CD14-positive monocyte (primary cell): ENCODE results near the gene P2RY12. TPM values are rescaled to one million over a fixed set of nuclear protein-coding genes. Genes with fewer than 3 reads are reported as not detected.

ENCODE experiments used
- DNase-seq, 3 donors: peaks; one replicate each; pipeline ENCODE4 v3.0.0-alpha.2; 2011 to 2022
- H2AFZ ChIP-seq: 2 replicates; pipeline ENCODE4 v1.6.0; 2012; ENCODE audit warnings: mild to moderate bottlenecking, low read depth, low read length, inconsistent platforms; ENCODE audit not compliant: insufficient read depth, poor library complexity, severe bottlenecking
- H3K27ac ChIP-seq, 2 donors: 1 replicate in 1 of 2; 2 replicates in 1 of 2; pipeline ENCODE4 v1.5.1; 2012 to 2013; ENCODE audit warnings: low read length in 2 of 2, control low read depth in 1 of 2, inconsistent platforms in 1 of 2, low read depth in 1 of 2, mild to moderate bottlenecking in 1 of 2
- H3K27me3 ChIP-seq, 2 donors: one replicate each; pipeline versions ENCODE4 v1.6.0 to v1.6.1; 2011 to 2013; ENCODE audit warnings: low read length in 2 of 2; ENCODE audit not compliant: control insufficient read depth in 2 of 2, insufficient read depth in 2 of 2
- H3K36me3 ChIP-seq, 2 donors: replicated peaks in 1 of 2; 1 replicate in 1 of 2; 2 replicates in 1 of 2; pipeline versions ENCODE4 v1.5.1 to v1.6.1; 2012 to 2013; ENCODE audit warnings: low read length in 2 of 2, control low read depth in 1 of 2, inconsistent platforms in 1 of 2, mild to moderate bottlenecking in 1 of 2; ENCODE audit not compliant: insufficient read depth in 2 of 2, control insufficient read depth in 1 of 2
- H3K4me1 ChIP-seq, 2 donors: 1 replicate in 1 of 2; 2 replicates in 1 of 2; pipeline versions ENCODE4 v1.5.1 to v1.6.1; 2012 to 2013; ENCODE audit warnings: low read length in 2 of 2, control low read depth in 1 of 2, inconsistent platforms in 1 of 2, mild to moderate bottlenecking in 1 of 2, moderate library complexity in 1 of 2; ENCODE audit not compliant: insufficient read depth in 2 of 2, control insufficient read depth in 1 of 2
- H3K4me2 ChIP-seq: replicated peaks from 2 replicates; pipeline ENCODE3; 2012; ENCODE audit warnings: low read length, moderate library complexity, mild to moderate bottlenecking; ENCODE audit not compliant: poor library complexity, severe bottlenecking; ENCODE audit errors: extremely low read depth
- H3K4me3 ChIP-seq, 3 experiments: fragments of 200-600 bp in 1 of 3; sonication (generic) in 1 of 3; replicated peaks in 1 of 3; 1 replicate in 2 of 3; 2 replicates in 1 of 3; pipeline ENCODE4 v1.5.1; 2011 to 2013; ENCODE audit warnings: low read length in 3 of 3, mild to moderate bottlenecking in 3 of 3, control low read depth in 2 of 3, low read depth in 2 of 3, inconsistent platforms in 1 of 3, moderate library complexity in 1 of 3
- H3K79me2 ChIP-seq: 2 replicates; pipeline ENCODE4 v1.6.0; 2012; ENCODE audit warnings: mild to moderate bottlenecking, control low read depth, inconsistent platforms, low read length, moderate library complexity; ENCODE audit not compliant: insufficient read depth
- H3K9ac ChIP-seq: 2 replicates; pipeline ENCODE4 v1.6.0; 2017; ENCODE audit warnings: low read length, mild to moderate bottlenecking; ENCODE audit not compliant: insufficient read depth, poor library complexity, severe bottlenecking
- H3K9me3 ChIP-seq, 2 donors: replicated peaks in 1 of 2; 1 replicate in 1 of 2; 2 replicates in 1 of 2; pipeline versions ENCODE4 v1.5.1 to v1.6.1; 2012 to 2013; ENCODE audit warnings: low read length in 2 of 2, control low read depth in 1 of 2; ENCODE audit not compliant: control insufficient read depth in 1 of 2, insufficient read depth in 1 of 2
- H4K20me1 ChIP-seq: 2 replicates; pipeline ENCODE4 v1.6.0; 2012; ENCODE audit warnings: mild to moderate bottlenecking, low read length, control low read depth, moderate library complexity; ENCODE audit not compliant: insufficient read depth
- H3K27ac Mint-ChIP-seq, 7 donors: one replicate each; pipeline ENCODE4 v1.8.0; 2020; ENCODE audit warnings: mild to moderate bottlenecking in 7 of 7, mixed read lengths in 7 of 7, moderate library complexity in 6 of 7, inconsistent platforms in 2 of 7
- H3K27me3 Mint-ChIP-seq, 3 donors: one replicate each; pipeline ENCODE4 v1.8.0; 2021 to 2022; ENCODE audit warnings: low read depth in 3 of 3, mild to moderate bottlenecking in 3 of 3, mixed read lengths in 3 of 3, moderate library complexity in 3 of 3, inconsistent platforms in 1 of 3
- H3K36me3 Mint-ChIP-seq, 2 donors: one replicate each; pipeline ENCODE4 v1.8.0; 2020; ENCODE audit warnings: mixed read lengths in 2 of 2, inconsistent platforms in 1 of 2, mild to moderate bottlenecking in 1 of 2
- H3K4me1 Mint-ChIP-seq: one replicate; pipeline ENCODE4 v1.8.0; 2020; ENCODE audit warnings: mild to moderate bottlenecking, mixed read lengths
- H3K4me3 Mint-ChIP-seq, 2 donors: one replicate each; pipeline ENCODE4 v1.8.0; 2020; ENCODE audit warnings: mild to moderate bottlenecking in 2 of 2, mixed read lengths in 2 of 2, moderate library complexity in 1 of 2
- H3K9me3 Mint-ChIP-seq, 7 donors: one replicate each; pipeline ENCODE4 v1.8.0; 2020 to 2022; ENCODE audit warnings: mixed read lengths in 7 of 7, mild to moderate bottlenecking in 6 of 7, moderate library complexity in 6 of 7, inconsistent platforms in 2 of 7
- WGBS: methylation state at CpG from one replicate; pipeline ENCODE4 v1.1.5; 2013; ENCODE audit warnings: missing lambda C conversion rate; ENCODE audit not compliant: insufficient coverage; 5-methylcytosine and 5-hydroxymethylcytosine counted together
- intact Hi-C, 2 donors: fragments of 100-400 bp; cut with micrococcal nuclease; formaldehyde crosslinking; loops; one replicate each; pipeline versions ENCODE4 v1.15.0 to v1.15.1; 2023
- polyA plus RNA-seq, 3 donors: library from polyadenylated mRNA; depleted of rRNA in 1 of 3; unstranded in 2 of 3; stranded (reverse) in 1 of 3; fragments of 300-500 nt in 2 of 3; fragments of >200 nt in 1 of 3; fragmentation: Illumina TruSeq in 2 of 3; gene quantifications; 1 replicate in 2 of 3; 2 replicates in 1 of 3; pipeline ENCODE4 v1.2.3, GENCODE V29; 2012 to 2021
- TF ChIP-seq, protein P1 (sequence below): fragments of 200-600 bp; IDR thresholded peaks from one replicate; pipeline ENCODE4 v1.8.0; 2022; ENCODE audit warnings: antibody characterized with exemption, mild to moderate bottlenecking

The P2RY12 gene
- polyA plus RNA-seq, 3 donors = 1.9 to 3.0 (median 2.7) TPM

DNA sequence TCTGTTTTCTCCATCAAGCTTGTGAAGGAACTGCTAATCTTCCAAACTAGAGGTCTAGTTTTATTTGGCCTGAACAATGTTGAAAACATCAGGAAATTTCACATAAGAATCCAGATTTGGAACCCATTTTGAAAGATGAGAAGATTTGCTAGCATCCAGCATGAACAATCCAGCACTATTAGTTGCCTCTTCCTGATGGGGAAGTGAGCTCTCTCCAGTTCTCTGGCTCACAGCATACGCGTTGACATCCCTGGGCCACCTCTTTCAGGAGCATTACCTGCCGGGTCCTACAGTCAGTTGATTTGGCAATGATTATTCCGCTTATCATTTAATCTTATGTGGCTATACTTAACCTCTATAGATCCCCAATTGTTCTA lies 78.8 kb downstream of the P2RY12 start:
- no peak overlapping the region for H3K4me2 ChIP-seq
- intact Hi-C loops = no loop called here
- no CpG with 5 or more reads among the region's 4 CpGs for WGBS

DNA sequence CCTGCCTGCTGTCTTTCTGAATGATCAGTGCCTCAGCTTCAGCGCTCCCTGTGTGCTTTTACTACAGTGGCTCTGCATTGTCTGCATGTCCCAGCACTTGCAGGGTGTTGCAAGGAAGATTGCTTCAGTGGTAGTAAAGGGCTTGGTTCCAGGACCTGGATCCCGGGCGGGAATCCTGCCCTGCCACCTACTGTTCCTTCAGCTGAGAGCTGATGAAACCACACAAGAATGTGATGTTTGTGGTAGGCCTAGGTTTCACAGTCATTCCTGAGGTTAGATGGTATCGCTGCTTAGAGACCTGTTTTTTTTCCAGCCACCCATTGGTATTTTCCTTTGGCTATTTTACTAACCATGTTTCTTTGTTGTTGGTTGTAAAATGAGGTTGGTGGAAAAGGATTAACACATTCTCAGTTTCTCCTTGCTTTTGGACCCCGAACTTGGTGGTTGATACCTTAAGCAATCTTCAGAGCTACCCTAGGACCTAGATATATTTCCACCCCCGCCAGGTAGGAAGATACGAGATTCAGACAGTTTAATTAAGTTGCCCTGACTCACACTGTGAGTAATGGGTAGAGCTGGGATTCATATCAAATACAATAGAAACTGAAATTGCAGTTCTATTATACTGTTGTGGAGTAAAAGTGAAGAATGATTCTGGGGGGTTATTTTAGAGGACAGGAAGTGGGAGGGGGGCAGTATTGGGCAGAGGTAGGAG lies 79.3 kb downstream of the P2RY12 start:
- H3K4me2 ChIP-seq = no peak overlapping the region
- no peaks in the 10 kb centered on the region for H3K79me2 ChIP-seq
- H2AFZ ChIP-seq = no peak overlapping the region
- Mint-ChIP-seq H3K27ac (no peak overlapping the region), H3K36me3 (no peaks in the 10 kb centered on the region), H3K9me3 (no peaks in the 10 kb centered on the region), H3K27me3 (no peaks in the 10 kb centered on the region), H3K4me1 (peaks cover 14% of the 10 kb centered on the region), H3K4me3 (no peak overlapping the region)
- H4K20me1 ChIP-seq = no peaks in the 10 kb centered on the region
- intact Hi-C loops = no loop called here
- H3K4me3 ChIP-seq = no peak overlapping the region
- TF ChIP-seq, protein P1, sequence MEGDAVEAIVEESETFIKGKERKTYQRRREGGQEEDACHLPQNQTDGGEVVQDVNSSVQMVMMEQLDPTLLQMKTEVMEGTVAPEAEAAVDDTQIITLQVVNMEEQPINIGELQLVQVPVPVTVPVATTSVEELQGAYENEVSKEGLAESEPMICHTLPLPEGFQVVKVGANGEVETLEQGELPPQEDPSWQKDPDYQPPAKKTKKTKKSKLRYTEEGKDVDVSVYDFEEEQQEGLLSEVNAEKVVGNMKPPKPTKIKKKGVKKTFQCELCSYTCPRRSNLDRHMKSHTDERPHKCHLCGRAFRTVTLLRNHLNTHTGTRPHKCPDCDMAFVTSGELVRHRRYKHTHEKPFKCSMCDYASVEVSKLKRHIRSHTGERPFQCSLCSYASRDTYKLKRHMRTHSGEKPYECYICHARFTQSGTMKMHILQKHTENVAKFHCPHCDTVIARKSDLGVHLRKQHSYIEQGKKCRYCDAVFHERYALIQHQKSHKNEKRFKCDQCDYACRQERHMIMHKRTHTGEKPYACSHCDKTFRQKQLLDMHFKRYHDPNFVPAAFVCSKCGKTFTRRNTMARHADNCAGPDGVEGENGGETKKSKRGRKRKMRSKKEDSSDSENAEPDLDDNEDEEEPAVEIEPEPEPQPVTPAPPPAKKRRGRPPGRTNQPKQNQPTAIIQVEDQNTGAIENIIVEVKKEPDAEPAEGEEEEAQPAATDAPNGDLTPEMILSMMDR = no peak
- no peaks in the 10 kb centered on the region for H3K27me3 ChIP-seq
- no peaks in the 10 kb centered on the region for H3K9me3 ChIP-seq
- no peaks in the 10 kb centered on the region for H3K4me1 ChIP-seq
- H3K9ac ChIP-seq = no peak overlapping the region
- no peak overlapping the region for H3K27ac ChIP-seq
- no peak for DNase-seq
- no CpG with 5 or more reads among the region's 7 CpGs for WGBS
- H3K36me3 ChIP-seq = no peaks in the 10 kb centered on the region

More for the DNA sequence above, 78.8 kb downstream of the P2RY12 start:
- no peaks in the 10 kb centered on the region for H3K27me3 Mint-ChIP-seq
- no peaks in the 10 kb centered on the region for H3K36me3 Mint-ChIP-seq
- TF ChIP-seq, protein P1 = no peak
- H3K27ac ChIP-seq = no peak overlapping the region
- H2AFZ ChIP-seq = no peak overlapping the region
- no peaks in the 10 kb centered on the region for H3K9me3 ChIP-seq
- no peak overlapping the region for H3K4me3 Mint-ChIP-seq
- H4K20me1 ChIP-seq = no peaks in the 10 kb centered on the region
- H3K27ac Mint-ChIP-seq = no peak overlapping the region
- H3K36me3 ChIP-seq = no peaks in the 10 kb centered on the region
- no peak overlapping the region for H3K4me3 ChIP-seq
- H3K27me3 ChIP-seq = no peaks in the 10 kb centered on the region
- no peaks in the 10 kb centered on the region for H3K79me2 ChIP-seq
- no peaks in the 10 kb centered on the region for H3K4me1 ChIP-seq
- H3K9ac ChIP-seq = no peak overlapping the region
- no peaks in the 10 kb centered on the region for H3K9me3 Mint-ChIP-seq
- DNase-seq = no peak
- peaks cover 14% of the 10 kb centered on the region for H3K4me1 Mint-ChIP-seq
